ENCODE results near the gene SETD7. TPM values are rescaled to one million over a fixed set of nuclear protein-coding genes. Genes with fewer than 3 reads are reported as not detected.

Gene SETD7
- total RNA-seq, 5 donors from 2014 or later (not counting 1 experiment from before 2014, with no cell fraction given), result 6.5 to 17.5 (median 10.3) TPM

DNA sequence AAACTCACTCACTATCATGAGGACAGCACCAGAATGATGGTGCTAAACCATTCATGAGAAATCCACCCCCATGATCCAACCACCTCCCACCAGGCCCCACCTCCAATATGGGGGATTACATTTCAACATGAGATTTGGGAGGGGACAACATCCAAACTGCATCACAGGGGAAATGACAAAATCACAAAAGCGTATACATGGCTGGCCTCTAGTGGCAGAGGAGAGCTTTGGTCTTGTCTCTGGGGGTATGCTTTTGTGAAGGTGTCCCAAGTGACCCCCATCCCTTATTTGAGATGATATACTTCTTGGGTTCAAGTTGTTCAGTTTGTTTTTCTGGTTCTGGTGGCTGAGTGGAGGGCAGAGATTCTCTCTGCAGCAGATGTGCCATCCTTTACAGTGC lies 8.5 kb upstream of the SETD7 start:
- H3K27ac Mint-ChIP-seq, result no peak overlapping the region
- DNase-seq (peak in 1 of 35 experiments; percentile 20), ATAC-seq (replicated peaks in 1 of 4) (no peak)
- CTCF ChIA-PET, result no interaction called here
- H3K27me3 Mint-ChIP-seq, result peaks cover 0 to 4% of the 10 kb centered on the region in 2 donors
- peaks cover 4 to 16% of the 10 kb centered on the region in 2 experiments for H3K4me1 ChIP-seq (ENCODE audit: control insufficient read depth in 1 of 2, extremely low read depth in 1 of 2, insufficient read depth in 2 of 2, low read length in 2 of 2)
- peaks cover 12 to 25% (median 13%) of the 10 kb centered on the region in 3 donors for H3K4me1 Mint-ChIP-seq
- no peak overlapping the region for H3K27ac ChIP-seq (ENCODE audit: low read length)
- WGBS (ENCODE audit: insufficient coverage), result no CpG with 5 or more reads among the region's 1 CpG
- H3K4me3 ChIP-seq (ENCODE audit: control insufficient read depth in 1 of 2, extremely low read depth in 1 of 2, low read length in 1 of 2), result no peak overlapping the region
- no peaks in the 10 kb centered on the region for H3K36me3 Mint-ChIP-seq
- no peaks in the 10 kb centered on the region for H3K27me3 ChIP-seq (replicated peaks in 1 of 2; ENCODE audit: control insufficient read depth in 2 of 2, extremely low read depth in 1 of 2, insufficient read depth in 2 of 2, low read length in 1 of 2)
- no peak overlapping the region for H3K4me3 Mint-ChIP-seq
- no peaks in the 10 kb centered on the region for H3K9me3 Mint-ChIP-seq
- no peaks in the 10 kb centered on the region for H3K9me3 ChIP-seq
- H3K36me3 ChIP-seq (ENCODE audit: control insufficient read depth in 2 of 2, extremely low read depth in 1 of 2, insufficient read depth in 1 of 2, low read length in 1 of 2), result no peaks in the 10 kb centered on the region
- POLR2A ChIA-PET, result no interaction called here

GRCh38 chr4:139563515-139563914 lies 7.5 kb upstream of the SETD7 start:
- ChIA-PET POLR2A (no interaction called here), CTCF (no interaction called here)
- no peaks in the 10 kb centered on the region for H3K36me3 Mint-ChIP-seq
- ATAC-seq (replicated peaks in 1 of 4), result no peak
- Histone ChIP-seq H3K9me3 (no peaks in the 10 kb centered on the region), H3K36me3 (ENCODE audit: control insufficient read depth in 2 of 2, extremely low read depth in 1 of 2, insufficient read depth in 1 of 2, low read length in 1 of 2) (no peaks in the 10 kb centered on the region), H3K27me3 (replicated peaks in 1 of 2; ENCODE audit: control insufficient read depth in 2 of 2, extremely low read depth in 1 of 2, insufficient read depth in 2 of 2, low read length in 1 of 2) (no peaks in the 10 kb centered on the region), H3K4me1 (ENCODE audit: control insufficient read depth in 1 of 2, extremely low read depth in 1 of 2, insufficient read depth in 2 of 2, low read length in 2 of 2) (peaks cover 4 to 16% of the 10 kb centered on the region in 2 experiments), H3K27ac (ENCODE audit: low read length) (no peak overlapping the region), H3K4me3 (ENCODE audit: control insufficient read depth in 1 of 2, extremely low read depth in 1 of 2, low read length in 1 of 2) (no peak overlapping the region)
- no CpG with 5 or more reads among the region's 2 CpGs for WGBS (ENCODE audit: insufficient coverage)
- H3K4me3 Mint-ChIP-seq, result no peak overlapping the region
- DNase-seq, result no peak
- peaks cover 0 to under 1% of the 10 kb centered on the region in 2 donors for H3K27me3 Mint-ChIP-seq
- no peak overlapping the region for H3K27ac Mint-ChIP-seq
- no peaks in the 10 kb centered on the region for H3K9me3 Mint-ChIP-seq
- peaks cover 12 to 31% (median 17%) of the 10 kb centered on the region in 3 donors for H3K4me1 Mint-ChIP-seq

- ATAC-seq (replicated peaks in 1 of 4), result no peak
- no peak overlapping the region for H3K27ac Mint-ChIP-seq
- WGBS (ENCODE audit: insufficient coverage), result 100% methylated on average over 2 of the region's 3 CpGs
- POLR2A ChIA-PET, result interaction anchor here in 1 of 2 donors (0.7 kb wide), 1 partner anchor 194 kb away, joined by 3 read pairs; no protein-coding TSS in a partner anchor
- no peaks in the 10 kb centered on the region for H3K27me3 Mint-ChIP-seq
- peaks cover 19 to 35% (median 20%) of the 10 kb centered on the region in 3 donors for H3K4me1 Mint-ChIP-seq
- Histone ChIP-seq H3K9me3 (no peaks in the 10 kb centered on the region), H3K36me3 (ENCODE audit: control insufficient read depth in 2 of 2, extremely low read depth in 1 of 2, insufficient read depth in 1 of 2, low read length in 1 of 2) (no peaks in the 10 kb centered on the region), H3K4me3 (ENCODE audit: control insufficient read depth in 1 of 2, extremely low read depth in 1 of 2, low read length in 1 of 2) (no peak overlapping the region), H3K27ac (ENCODE audit: low read length) (no peak overlapping the region), H3K27me3 (replicated peaks in 1 of 2; ENCODE audit: control insufficient read depth in 2 of 2, extremely low read depth in 1 of 2, insufficient read depth in 2 of 2, low read length in 1 of 2) (no peaks in the 10 kb centered on the region), H3K4me1 (ENCODE audit: control insufficient read depth in 1 of 2, extremely low read depth in 1 of 2, insufficient read depth in 2 of 2, low read length in 2 of 2) (peaks cover 4 to 16% of the 10 kb centered on the region in 2 experiments)
- CTCF ChIA-PET, result no interaction called here
- H3K4me3 Mint-ChIP-seq, result no peak overlapping the region
- no peak for DNase-seq
- no peaks in the 10 kb centered on the region for H3K9me3 Mint-ChIP-seq
- no peaks in the 10 kb centered on the region for H3K36me3 Mint-ChIP-seq
Measured at GRCh38 chr4:139562839-139563238, 6.8 kb upstream of the SETD7 start.

DNA sequence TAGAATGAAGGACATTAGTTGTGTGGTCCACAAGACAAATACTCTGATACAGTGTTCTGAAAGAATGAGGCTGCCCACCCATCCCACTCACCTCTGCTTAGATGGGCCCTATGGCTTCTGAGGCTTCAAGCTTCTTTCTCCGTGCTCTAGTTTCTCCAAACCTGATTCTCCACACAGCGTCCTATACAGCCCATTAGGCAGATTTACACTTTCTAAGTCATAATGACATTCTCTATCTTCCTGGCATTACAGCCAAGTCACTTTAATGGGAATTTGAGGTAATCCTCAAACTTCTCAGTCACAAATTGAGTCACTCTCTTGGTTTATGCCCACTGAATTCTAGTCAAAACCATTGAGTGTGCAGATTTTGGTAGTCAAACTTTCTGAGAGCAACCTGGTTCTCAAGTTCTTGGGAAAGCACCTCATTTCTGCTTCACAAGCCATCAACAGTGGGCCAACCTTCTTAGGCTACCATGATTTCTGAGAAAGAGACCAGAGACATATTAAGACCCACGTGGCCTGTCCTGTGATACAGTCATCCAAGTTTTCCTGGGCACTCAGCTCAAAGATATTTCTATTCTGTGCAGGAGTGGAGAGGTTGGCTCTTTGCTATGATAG lies 6.2 kb upstream of the SETD7 start:
- Histone ChIP-seq H3K9me3 (no peaks in the 10 kb centered on the region), H3K36me3 (ENCODE audit: control insufficient read depth in 2 of 2, extremely low read depth in 1 of 2, insufficient read depth in 1 of 2, low read length in 1 of 2) (no peaks in the 10 kb centered on the region), H3K4me1 (ENCODE audit: control insufficient read depth in 1 of 2, extremely low read depth in 1 of 2, insufficient read depth in 2 of 2, low read length in 2 of 2) (peaks cover 6 to 23% of the 10 kb centered on the region in 2 experiments), H3K4me3 (ENCODE audit: control insufficient read depth in 1 of 2, extremely low read depth in 1 of 2, low read length in 1 of 2) (no peak overlapping the region), H3K27ac (ENCODE audit: low read length) (no peak overlapping the region), H3K27me3 (replicated peaks in 1 of 2; ENCODE audit: control insufficient read depth in 2 of 2, extremely low read depth in 1 of 2, insufficient read depth in 2 of 2, low read length in 1 of 2) (peaks cover 0 to 2% of the 10 kb centered on the region in 2 experiments)
- no peak for ATAC-seq (replicated peaks in 1 of 4)
- no peaks in the 10 kb centered on the region for H3K9me3 Mint-ChIP-seq
- DNase-seq, result no peak
- H3K36me3 Mint-ChIP-seq, result no peaks in the 10 kb centered on the region
- POLR2A ChIA-PET, result interaction anchor here in 1 of 2 donors (0.7 kb wide), 1 partner anchor 193 kb away, joined by 3 read pairs; no protein-coding TSS in a partner anchor
- H3K27ac Mint-ChIP-seq, result no peak overlapping the region
- CTCF ChIA-PET, result interaction anchor here in 1 of 2 donors (0.6 kb wide), 1 partner anchor 73 kb away, joined by 3 read pairs; no protein-coding TSS in a partner anchor
- no peak overlapping the region for H3K4me3 Mint-ChIP-seq
- H3K27me3 Mint-ChIP-seq, result no peaks in the 10 kb centered on the region
- peaks cover 23 to 42% (median 27%) of the 10 kb centered on the region in 3 donors for H3K4me1 Mint-ChIP-seq
- WGBS (ENCODE audit: insufficient coverage), result 83% methylated on average over 2 of the region's 3 CpGs

- H3K27ac Mint-ChIP-seq, result peak overlapping the region; percentile 91 to 97
- peak overlapping the region in 2 of 3 donors; percentile 51 to 71 for H3K4me3 Mint-ChIP-seq
- H3K36me3 ChIP-seq (ENCODE audit: control insufficient read depth in 2 of 2, extremely low read depth in 1 of 2, insufficient read depth in 1 of 2, low read length in 1 of 2), result no peaks in the 10 kb centered on the region
- CTCF ChIA-PET, result interaction anchor here (0.7 to 1.0 kb wide), 4 partner anchors 26 to 111 kb away, joined by 3 to 8 read pairs (median 5); no protein-coding TSS in a partner anchor
- H3K4me1 Mint-ChIP-seq, result peaks cover 28 to 44% (median 32%) of the 10 kb centered on the region in 3 donors
- DNase-seq (peak in 3 of 35 experiments; percentile 19 to 66 (median 30)), ATAC-seq (replicated peaks in 1 of 4) (peak in 3 of 4 experiments; percentile 14 to 49 (median 28))
- no peak overlapping the region for H3K4me3 ChIP-seq (ENCODE audit: control insufficient read depth in 1 of 2, extremely low read depth in 1 of 2, low read length in 1 of 2)
- H3K9me3 ChIP-seq, result no peaks in the 10 kb centered on the region
- no peaks in the 10 kb centered on the region for H3K36me3 Mint-ChIP-seq
- peaks cover 0 to 15% of the 10 kb centered on the region in 2 experiments for H3K27me3 ChIP-seq (replicated peaks in 1 of 2; ENCODE audit: control insufficient read depth in 2 of 2, extremely low read depth in 1 of 2, insufficient read depth in 2 of 2, low read length in 1 of 2)
- H3K9me3 Mint-ChIP-seq, result no peaks in the 10 kb centered on the region
- peaks cover 0 to 2% of the 10 kb centered on the region in 2 donors for H3K27me3 Mint-ChIP-seq
- H3K27ac ChIP-seq (ENCODE audit: low read length), result peak overlapping the region; percentile 81
- peaks cover 10 to 36% of the 10 kb centered on the region in 2 experiments for H3K4me1 ChIP-seq (ENCODE audit: control insufficient read depth in 1 of 2, extremely low read depth in 1 of 2, insufficient read depth in 2 of 2, low read length in 2 of 2)
- 74% methylated on average over 5 of the region's 6 CpGs for WGBS (ENCODE audit: insufficient coverage)
- POLR2A ChIA-PET, result interaction anchor here (0.6 to 0.8 kb wide), 6 partner anchors 11 to 538 kb away, joined by 3 to 11 read pairs (median 6); no protein-coding TSS in a partner anchor
Measured at GRCh38 chr4:139560406-139561104, 4.5 kb upstream of the SETD7 start.

GRCh38 chr4:139559687-139560086 lies 3.7 kb upstream of the SETD7 start:
- ChIA-PET CTCF (no interaction called here), POLR2A (interaction anchor here (0.6 to 0.8 kb wide), 2 partner anchors 69 to 384 kb away, joined by 3 to 9 read pairs; no protein-coding TSS in a partner anchor)
- Mint-ChIP-seq H3K9me3 (no peaks in the 10 kb centered on the region), H3K27ac (peak overlapping the region; percentile 91 to 97), H3K4me3 (no peak overlapping the region), H3K4me1 (peaks cover 34 to 49% (median 39%) of the 10 kb centered on the region in 3 donors), H3K27me3 (peaks cover 0 to 2% of the 10 kb centered on the region in 2 donors), H3K36me3 (no peaks in the 10 kb centered on the region)
- peak overlapping the region; percentile 81 for H3K27ac ChIP-seq (ENCODE audit: low read length)
- no peaks in the 10 kb centered on the region for H3K9me3 ChIP-seq
- H3K36me3 ChIP-seq (ENCODE audit: control insufficient read depth in 2 of 2, extremely low read depth in 1 of 2, insufficient read depth in 1 of 2, low read length in 1 of 2), result no peaks in the 10 kb centered on the region
- 100% methylated on average over 2 of the region's 6 CpGs for WGBS (ENCODE audit: insufficient coverage)
- H3K27me3 ChIP-seq (replicated peaks in 1 of 2; ENCODE audit: control insufficient read depth in 2 of 2, extremely low read depth in 1 of 2, insufficient read depth in 2 of 2, low read length in 1 of 2), result peaks cover 0 to 17% of the 10 kb centered on the region in 2 experiments
- peaks cover 10 to 39% of the 10 kb centered on the region in 2 experiments for H3K4me1 ChIP-seq (ENCODE audit: control insufficient read depth in 1 of 2, extremely low read depth in 1 of 2, insufficient read depth in 2 of 2, low read length in 2 of 2)
- DNase-seq (no peak), ATAC-seq (replicated peaks in 1 of 4) (no peak)
- no peak overlapping the region for H3K4me3 ChIP-seq (ENCODE audit: control insufficient read depth in 1 of 2, extremely low read depth in 1 of 2, low read length in 1 of 2)
